GM10847 (cell line): ENCODE measurements around the gene SRP68.

Source experiments
- POLR2A ChIP-seq: IDR thresholded peaks from 2 replicates; pipeline ENCODE4 v1.6.1; 2011; ENCODE audit not compliant: insufficient read length; ENCODE audit errors: extremely low read depth

SRP68 gene

GRCh38 chr17:76019833-76020467 is 52.4 kb downstream of the SRP68 start:
- no peak for TF ChIP-seq POLR2A

- TF ChIP-seq POLR2A = no peak
These were observed 53.5 kb downstream of the SRP68 start for GRCh38 chr17:76018801-76019200.

GRCh38 chr17:76018340-76018680 is 54.0 kb downstream of the SRP68 start:
- TF ChIP-seq POLR2A = no peak

- no peak for TF ChIP-seq POLR2A
These were observed 54.6 kb downstream of the SRP68 start for GRCh38 chr17:76017481-76018339.

- TF ChIP-seq POLR2A = no peak
These were observed 57.4 kb downstream of the SRP68 start for GRCh38 chr17:76014925-76015261.

- TF ChIP-seq POLR2A = no peak
These were observed 58.0 kb downstream of the SRP68 start for GRCh38 chr17:76014100-76014924.

GRCh38 chr17:76013377-76013932 is 58.9 kb downstream of the SRP68 start:
- no peak for TF ChIP-seq POLR2A

- no peak for TF ChIP-seq POLR2A
These were observed 60.4 kb downstream of the SRP68 start for GRCh38 chr17:76011951-76012350.

- TF ChIP-seq POLR2A = no peak
These were observed 62.2 kb downstream of the SRP68 start for GRCh38 chr17:76009969-76010661.

- TF ChIP-seq POLR2A = no peak
These were observed 62.9 kb downstream of the SRP68 start for GRCh38 chr17:76009447-76009846.

- no peak for TF ChIP-seq POLR2A
These were observed 63.5 kb downstream of the SRP68 start for GRCh38 chr17:76008630-76009425.

- no peak for TF ChIP-seq POLR2A
These were observed 64.1 kb downstream of the SRP68 start for GRCh38 chr17:76008208-76008607.

GRCh38 chr17:76007850-76008165 is 64.5 kb downstream of the SRP68 start:
- no peak for TF ChIP-seq POLR2A

GRCh38 chr17:76007131-76007849 is 65.0 kb downstream of the SRP68 start:
- no peak for TF ChIP-seq POLR2A
